ENCODE data around the gene PIBF1.
A peak's percentile ranks its signal among the peaks of the same experiment; 100 is the strongest.

The PIBF1 gene

DNA sequence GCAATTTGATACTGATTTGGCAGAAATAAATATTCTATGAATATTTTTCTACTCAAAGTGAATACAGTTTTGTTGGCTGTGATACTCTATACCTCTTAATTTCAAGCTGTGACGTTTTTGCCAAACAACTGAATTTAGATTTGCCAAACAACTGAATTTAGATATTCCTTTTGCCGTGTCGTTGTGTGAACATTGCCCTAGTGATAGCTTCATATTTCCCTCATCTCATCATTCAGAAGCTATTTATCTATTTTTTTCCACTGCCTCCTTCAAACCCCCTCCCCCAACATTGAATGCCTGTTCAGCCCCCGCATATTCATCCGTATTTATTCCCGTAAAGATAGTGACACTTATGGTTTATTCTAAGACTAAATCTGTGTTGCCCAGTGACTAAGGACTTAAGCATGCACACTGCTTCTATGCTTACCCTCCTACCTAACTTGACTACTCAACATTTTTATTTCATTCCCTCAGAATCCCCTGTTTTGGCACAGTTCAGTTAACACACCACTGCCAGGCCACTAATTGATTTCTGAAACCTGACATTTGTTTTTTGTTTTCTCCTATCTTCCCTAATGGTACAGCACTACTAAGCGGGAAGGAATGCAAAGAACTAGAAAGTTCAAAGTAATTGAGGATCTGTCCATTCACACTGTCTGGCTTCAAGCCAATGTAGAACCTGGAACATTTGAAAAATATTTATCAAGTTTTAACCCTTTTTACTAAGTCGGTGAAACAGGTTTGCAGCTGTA, 274.1 kb downstream of the PIBF1 start:
- Histone ChIP-seq H3K36me3 (ENCODE audit: control insufficient read depth in 2 of 2, insufficient read depth in 2 of 2, low read length in 2 of 2) (peaks cover 0 to 7% of the 10 kb centered on the region in 2 donors), H3K9me3 (ENCODE audit: control insufficient read depth in 2 of 2, low read length in 2 of 2) (no peaks in the 10 kb centered on the region), H3K9ac (ENCODE audit: low read depth in 1 of 2, low read length in 2 of 2) (peak overlapping the region; percentile 29 to 77), H3K4me3 (ENCODE audit: low read length in 2 of 2) (peak overlapping the region; percentile 74 to 92), H3K27ac (ENCODE audit: low read depth in 2 of 2, low read length in 2 of 2) (peak overlapping the region; percentile 56 to 85), H3K4me1 (ENCODE audit: control insufficient read depth in 2 of 2, insufficient read depth in 2 of 2, low read length in 2 of 2) (peaks cover 3 to 7% of the 10 kb centered on the region in 2 donors), H3K27me3 (ENCODE audit: control insufficient read depth in 2 of 2, insufficient read depth in 2 of 2, low read length in 2 of 2) (no peaks in the 10 kb centered on the region)

DNA sequence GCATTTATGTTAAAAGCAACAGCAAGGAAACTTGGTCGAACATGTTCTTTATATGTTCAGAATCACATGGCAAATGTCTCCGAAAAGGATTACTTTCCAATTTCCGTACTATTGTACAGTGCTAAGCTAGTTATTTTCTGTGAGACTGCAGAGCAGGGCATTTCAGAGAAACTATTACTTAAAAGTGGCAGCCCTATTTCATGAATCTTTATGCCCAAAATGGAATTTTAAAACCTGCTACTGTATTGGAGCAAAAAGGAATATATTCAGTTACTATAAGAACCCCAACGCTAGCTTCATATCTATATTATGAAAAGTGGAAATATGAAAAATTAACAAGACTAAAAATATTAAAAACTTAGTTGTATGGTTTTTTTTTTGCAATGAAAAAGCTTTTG, 274.6 kb downstream of the PIBF1 start:
- H3K27ac ChIP-seq (ENCODE audit: low read depth in 2 of 2, low read length in 2 of 2), result peak overlapping the region; percentile 56 to 85
- H3K9me3 ChIP-seq (ENCODE audit: control insufficient read depth in 2 of 2, low read length in 2 of 2), result no peaks in the 10 kb centered on the region
- peaks cover 0 to 10% of the 10 kb centered on the region in 2 donors for H3K36me3 ChIP-seq (ENCODE audit: control insufficient read depth in 2 of 2, insufficient read depth in 2 of 2, low read length in 2 of 2)
- peak overlapping the region; percentile 29 to 77 for H3K9ac ChIP-seq (ENCODE audit: low read depth in 1 of 2, low read length in 2 of 2)
- peaks cover 3 to 7% of the 10 kb centered on the region in 2 donors for H3K4me1 ChIP-seq (ENCODE audit: control insufficient read depth in 2 of 2, insufficient read depth in 2 of 2, low read length in 2 of 2)
- H3K27me3 ChIP-seq (ENCODE audit: control insufficient read depth in 2 of 2, insufficient read depth in 2 of 2, low read length in 2 of 2), result no peaks in the 10 kb centered on the region
- peak overlapping the region; percentile 74 to 92 for H3K4me3 ChIP-seq (ENCODE audit: low read length in 2 of 2)

DNA sequence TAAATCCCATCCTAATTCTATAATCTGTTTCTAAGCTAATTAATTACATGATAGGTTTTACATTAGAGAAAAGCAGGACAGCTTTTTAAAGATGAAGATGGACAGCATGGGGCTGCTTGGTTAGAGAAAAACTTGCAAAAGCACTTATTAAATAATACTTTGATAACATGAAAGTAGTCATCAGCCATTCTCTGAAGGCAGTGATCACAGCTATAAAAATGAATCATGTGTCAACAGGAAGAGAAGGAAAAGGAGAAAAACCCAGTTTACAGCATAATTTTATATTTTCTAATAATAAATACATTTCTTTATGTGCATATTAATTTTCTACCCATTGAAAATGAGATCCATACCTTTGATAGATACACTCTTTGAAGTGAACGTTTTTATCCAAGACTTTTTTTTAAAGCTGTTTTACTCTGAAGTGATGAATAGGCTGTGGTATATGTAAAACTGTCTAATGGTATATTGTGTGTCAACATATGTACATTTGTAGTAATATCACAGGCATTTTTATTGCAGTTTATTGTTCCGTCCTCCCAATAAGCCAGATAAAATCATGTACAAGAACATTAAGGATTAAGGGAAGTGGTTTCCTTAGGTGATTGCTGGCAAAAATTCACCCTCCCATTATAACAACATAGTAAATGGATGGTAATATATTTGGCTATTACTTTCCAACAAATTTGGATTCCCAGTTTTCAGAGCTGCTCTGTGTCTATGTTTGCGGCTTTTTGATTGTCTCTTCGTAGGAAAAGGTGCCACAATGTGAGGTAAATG, 275.5 kb downstream of the PIBF1 start:
- Histone ChIP-seq H3K27me3 (ENCODE audit: control insufficient read depth in 2 of 2, insufficient read depth in 2 of 2, low read length in 2 of 2) (no peaks in the 10 kb centered on the region), H3K9me3 (ENCODE audit: control insufficient read depth in 2 of 2, low read length in 2 of 2) (no peaks in the 10 kb centered on the region), H3K9ac (ENCODE audit: low read depth in 1 of 2, low read length in 2 of 2) (peak overlapping the region; percentile 77 to 85), H3K36me3 (ENCODE audit: control insufficient read depth in 2 of 2, insufficient read depth in 2 of 2, low read length in 2 of 2) (peaks cover 6 to 18% of the 10 kb centered on the region in 2 donors), H3K27ac (ENCODE audit: low read depth in 2 of 2, low read length in 2 of 2) (peak overlapping the region; percentile 85 to 86), H3K4me1 (ENCODE audit: control insufficient read depth in 2 of 2, insufficient read depth in 2 of 2, low read length in 2 of 2) (peaks cover 3 to 7% of the 10 kb centered on the region in 2 donors), H3K4me3 (ENCODE audit: low read length in 2 of 2) (peak overlapping the region; percentile 74 to 92)

DNA sequence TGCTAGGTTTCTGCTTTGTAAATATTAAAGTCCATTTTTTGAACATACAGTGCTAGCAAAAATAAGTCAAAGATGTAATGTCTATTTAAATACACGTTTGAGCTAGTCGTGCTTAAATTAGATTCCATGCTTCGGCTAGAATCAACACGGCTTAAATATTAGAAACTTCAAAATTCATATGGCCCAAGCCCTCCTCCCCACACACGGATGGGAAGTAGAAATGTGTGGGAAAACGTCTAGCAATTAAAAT, 276.1 kb downstream of the PIBF1 start:
- H3K9ac ChIP-seq (ENCODE audit: low read depth in 1 of 2, low read length in 2 of 2), result peak overlapping the region; percentile 77 to 85

DNA sequence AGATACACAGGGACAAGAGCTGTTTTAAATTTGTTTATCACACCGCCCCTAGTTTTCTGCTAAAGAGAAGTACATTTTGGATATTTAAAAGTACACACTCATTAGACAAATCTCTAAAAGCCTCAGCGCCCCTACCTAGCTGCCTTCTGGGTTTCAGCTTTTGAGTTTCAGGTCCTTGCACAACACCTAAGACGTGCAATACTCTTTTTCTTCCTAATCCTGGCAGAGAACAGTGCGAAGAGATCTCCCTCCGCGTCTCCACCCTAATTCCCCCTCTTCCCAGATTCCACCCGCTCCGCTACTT, 276.5 kb downstream of the PIBF1 start:
- Histone ChIP-seq H3K27me3 (ENCODE audit: control insufficient read depth in 2 of 2, insufficient read depth in 2 of 2, low read length in 2 of 2) (no peaks in the 10 kb centered on the region), H3K9me3 (ENCODE audit: control insufficient read depth in 2 of 2, low read length in 2 of 2) (no peaks in the 10 kb centered on the region), H3K27ac (ENCODE audit: low read depth in 2 of 2, low read length in 2 of 2) (peak overlapping the region; percentile 85 to 86), H3K4me3 (ENCODE audit: low read length in 2 of 2) (peak overlapping the region; percentile 74 to 92), H3K4me1 (ENCODE audit: control insufficient read depth in 2 of 2, insufficient read depth in 2 of 2, low read length in 2 of 2) (peaks cover 3 to 7% of the 10 kb centered on the region in 2 donors), H3K36me3 (ENCODE audit: control insufficient read depth in 2 of 2, insufficient read depth in 2 of 2, low read length in 2 of 2) (peaks cover 10 to 22% of the 10 kb centered on the region in 2 donors), H3K9ac (ENCODE audit: low read depth in 1 of 2, low read length in 2 of 2) (peak overlapping the region; percentile 77 to 85)

More for the DNA sequence above, 276.1 kb downstream of the PIBF1 start:
- Histone ChIP-seq H3K4me3 (ENCODE audit: low read length in 2 of 2) (peak overlapping the region; percentile 74 to 92), H3K9me3 (ENCODE audit: control insufficient read depth in 2 of 2, low read length in 2 of 2) (no peaks in the 10 kb centered on the region), H3K4me1 (ENCODE audit: control insufficient read depth in 2 of 2, insufficient read depth in 2 of 2, low read length in 2 of 2) (peaks cover 3 to 7% of the 10 kb centered on the region in 2 donors), H3K36me3 (ENCODE audit: control insufficient read depth in 2 of 2, insufficient read depth in 2 of 2, low read length in 2 of 2) (peaks cover 8 to 20% of the 10 kb centered on the region in 2 donors), H3K27ac (ENCODE audit: low read depth in 2 of 2, low read length in 2 of 2) (peak overlapping the region; percentile 85 to 86), H3K27me3 (ENCODE audit: control insufficient read depth in 2 of 2, insufficient read depth in 2 of 2, low read length in 2 of 2) (no peaks in the 10 kb centered on the region)

DNA sequence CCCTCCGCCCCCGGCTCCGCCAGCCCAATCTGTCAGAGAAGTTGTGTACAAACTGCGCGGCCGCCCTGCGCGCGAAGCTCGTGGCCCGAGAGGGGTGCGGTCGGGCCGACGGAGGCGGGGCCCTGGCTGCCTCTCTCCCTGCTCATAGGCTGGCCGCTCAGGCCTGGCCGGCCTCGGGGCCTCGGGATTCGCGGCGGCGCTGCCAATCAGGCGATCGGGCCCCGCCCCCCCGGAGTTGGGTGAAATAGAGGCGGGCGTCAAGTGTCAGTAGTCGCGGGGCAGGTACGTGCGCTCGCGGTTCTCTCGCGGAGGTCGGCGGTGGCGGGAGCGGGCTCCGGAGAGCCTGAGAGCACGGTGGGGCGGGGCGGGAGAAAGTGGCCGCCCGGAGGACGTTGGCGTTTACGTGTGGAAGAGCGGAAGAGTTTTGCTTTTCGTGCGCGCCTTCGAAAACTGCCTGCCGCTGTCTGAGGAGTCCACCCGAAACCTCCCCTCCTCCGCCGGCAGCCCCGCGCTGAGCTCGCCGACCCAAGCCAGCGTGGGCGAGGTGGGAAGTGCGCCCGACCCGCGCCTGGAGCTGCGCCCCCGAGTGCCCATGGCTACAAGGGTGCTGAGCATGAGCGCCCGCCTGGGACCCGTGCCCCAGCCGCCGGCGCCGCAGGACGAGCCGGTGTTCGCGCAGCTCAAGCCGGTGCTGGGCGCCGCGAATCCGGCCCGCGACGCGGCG, 277.0 kb downstream of the PIBF1 start, which contains the start of gene KLF5:
KLF5 (plus strand) TSS at position 270 of the 724 bp plus-strand sequence; CDS start at position 593, 323 bp downstream.
- H3K4me1 ChIP-seq (ENCODE audit: control insufficient read depth in 2 of 2, insufficient read depth in 2 of 2, low read length in 2 of 2), result peaks cover 3 to 7% of the 10 kb centered on the region in 2 donors
- peaks cover 16 to 27% of the 10 kb centered on the region in 2 donors for H3K36me3 ChIP-seq (ENCODE audit: control insufficient read depth in 2 of 2, insufficient read depth in 2 of 2, low read length in 2 of 2)
- peak within 1 kb of the TSS; percentile 74 to 92 for H3K4me3 ChIP-seq (ENCODE audit: low read length in 2 of 2)
- H3K27me3 ChIP-seq (ENCODE audit: control insufficient read depth in 2 of 2, insufficient read depth in 2 of 2, low read length in 2 of 2), result no peaks in the 10 kb centered on the region
- H3K9ac ChIP-seq (ENCODE audit: low read depth in 1 of 2, low read length in 2 of 2), result peak within 1 kb of the TSS; percentile 86 to 93
- peak within 1 kb of the TSS; percentile 86 to 89 for H3K27ac ChIP-seq (ENCODE audit: low read depth in 2 of 2, low read length in 2 of 2)
- no peaks in the 10 kb centered on the region for H3K9me3 ChIP-seq (ENCODE audit: control insufficient read depth in 2 of 2, low read length in 2 of 2)

DNA sequence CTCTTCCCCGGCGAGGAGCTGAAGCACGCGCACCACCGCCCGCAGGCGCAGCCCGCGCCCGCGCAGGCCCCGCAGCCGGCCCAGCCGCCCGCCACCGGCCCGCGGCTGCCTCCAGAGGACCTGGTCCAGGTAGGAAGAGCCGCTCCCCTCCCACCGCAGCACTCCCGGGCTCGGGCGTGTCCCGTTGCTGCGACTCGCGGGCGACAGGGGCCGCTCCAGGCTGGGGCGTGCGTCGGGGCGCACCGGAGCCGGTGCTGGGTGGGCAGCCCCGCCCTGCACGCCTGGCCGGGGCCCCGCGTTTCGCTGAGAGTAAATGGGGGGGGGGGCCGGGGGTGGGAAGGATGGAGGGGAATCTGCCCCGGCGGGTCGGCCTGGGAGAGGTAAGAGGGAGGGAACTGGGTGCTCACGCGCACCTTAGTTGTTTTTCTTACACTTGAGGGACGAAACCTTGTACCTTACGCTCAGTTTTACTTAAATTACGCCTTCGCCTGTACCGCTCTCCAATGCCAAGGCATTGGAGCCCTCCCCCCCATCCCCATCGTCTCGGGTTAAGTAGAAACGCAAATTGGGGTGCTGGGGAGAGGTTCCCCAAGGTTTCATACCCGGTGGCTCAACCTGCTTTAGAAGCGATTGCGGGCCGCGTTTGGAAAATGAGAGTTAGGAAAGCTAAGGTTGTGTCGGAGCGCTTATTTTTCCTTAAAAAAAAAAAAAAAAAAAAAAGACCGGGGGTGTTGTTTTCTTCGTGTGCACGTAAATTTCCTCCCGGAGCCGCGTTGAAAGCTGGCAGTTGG, 277.7 kb downstream of the PIBF1 start:
- Histone ChIP-seq H3K27me3 (ENCODE audit: control insufficient read depth in 2 of 2, insufficient read depth in 2 of 2, low read length in 2 of 2) (no peaks in the 10 kb centered on the region), H3K27ac (ENCODE audit: low read depth in 2 of 2, low read length in 2 of 2) (peak overlapping the region; percentile 85 to 89), H3K9ac (ENCODE audit: low read depth in 1 of 2, low read length in 2 of 2) (peak overlapping the region; percentile 86 to 93)

DNA sequence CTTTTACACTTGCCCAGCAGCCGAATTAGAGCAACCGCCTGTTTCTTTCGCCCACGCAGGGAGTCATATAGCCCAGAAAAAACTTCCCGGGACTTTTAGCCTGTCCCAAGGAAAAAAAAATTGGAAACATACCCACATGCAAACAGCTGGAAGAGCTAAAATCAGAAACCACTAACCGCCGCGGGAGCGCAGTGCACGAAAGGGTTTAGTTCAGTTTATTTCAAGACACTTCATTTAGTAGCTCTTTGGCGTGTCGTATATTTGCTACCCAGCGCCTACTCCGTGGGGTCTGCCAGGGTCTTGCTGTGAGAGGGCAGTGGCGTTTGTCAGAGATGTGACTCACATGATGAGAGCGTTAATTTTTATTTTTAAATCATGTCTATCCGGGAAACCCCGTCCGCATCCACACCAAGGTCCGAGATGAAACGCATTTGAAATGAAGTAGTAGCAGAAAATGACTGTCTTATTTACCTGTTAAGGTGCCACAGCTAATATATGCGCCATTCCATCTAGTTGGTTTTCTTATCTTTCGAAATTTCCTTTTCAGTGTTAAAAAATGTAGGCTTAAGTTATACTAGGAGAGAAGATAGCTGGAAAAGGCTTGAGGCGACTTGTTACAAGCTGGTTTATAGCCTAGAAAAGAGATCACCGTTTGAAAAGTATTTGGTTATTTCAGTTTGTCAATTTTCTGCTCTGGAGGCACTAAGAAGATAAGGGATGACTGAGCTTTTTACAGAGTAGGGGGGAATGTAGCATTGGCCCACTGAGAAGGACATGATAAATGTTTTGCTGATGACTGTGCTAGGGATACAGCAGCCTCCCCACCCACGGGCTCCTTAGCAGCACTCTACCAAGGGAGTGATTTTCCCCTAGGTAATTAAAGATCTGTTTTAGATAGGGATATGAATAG, 278.6 kb downstream of the PIBF1 start:
- Histone ChIP-seq H3K9ac (ENCODE audit: low read depth in 1 of 2, low read length in 2 of 2) (peak overlapping the region; percentile 86 to 93), H3K27ac (ENCODE audit: low read depth in 2 of 2, low read length in 2 of 2) (peak overlapping the region; percentile 85 to 89), H3K4me3 (ENCODE audit: low read length in 2 of 2) (peak overlapping the region; percentile 74 to 90), H3K27me3 (ENCODE audit: control insufficient read depth in 2 of 2, insufficient read depth in 2 of 2, low read length in 2 of 2) (no peaks in the 10 kb centered on the region), H3K9me3 (ENCODE audit: control insufficient read depth in 2 of 2, low read length in 2 of 2) (no peaks in the 10 kb centered on the region), H3K4me1 (ENCODE audit: control insufficient read depth in 2 of 2, insufficient read depth in 2 of 2, low read length in 2 of 2) (peaks cover 3 to 4% of the 10 kb centered on the region in 2 donors), H3K36me3 (ENCODE audit: control insufficient read depth in 2 of 2, insufficient read depth in 2 of 2, low read length in 2 of 2) (peaks cover 20 to 32% of the 10 kb centered on the region in 2 donors)

More for the DNA sequence above, 277.7 kb downstream of the PIBF1 start:
- peaks cover 3 to 7% of the 10 kb centered on the region in 2 donors for H3K4me1 ChIP-seq (ENCODE audit: control insufficient read depth in 2 of 2, insufficient read depth in 2 of 2, low read length in 2 of 2)
- H3K36me3 ChIP-seq (ENCODE audit: control insufficient read depth in 2 of 2, insufficient read depth in 2 of 2, low read length in 2 of 2), result peaks cover 20 to 32% of the 10 kb centered on the region in 2 donors
- H3K9me3 ChIP-seq (ENCODE audit: control insufficient read depth in 2 of 2, low read length in 2 of 2), result no peaks in the 10 kb centered on the region
- H3K4me3 ChIP-seq (ENCODE audit: low read length in 2 of 2), result peak overlapping the region; percentile 74 to 90

DNA sequence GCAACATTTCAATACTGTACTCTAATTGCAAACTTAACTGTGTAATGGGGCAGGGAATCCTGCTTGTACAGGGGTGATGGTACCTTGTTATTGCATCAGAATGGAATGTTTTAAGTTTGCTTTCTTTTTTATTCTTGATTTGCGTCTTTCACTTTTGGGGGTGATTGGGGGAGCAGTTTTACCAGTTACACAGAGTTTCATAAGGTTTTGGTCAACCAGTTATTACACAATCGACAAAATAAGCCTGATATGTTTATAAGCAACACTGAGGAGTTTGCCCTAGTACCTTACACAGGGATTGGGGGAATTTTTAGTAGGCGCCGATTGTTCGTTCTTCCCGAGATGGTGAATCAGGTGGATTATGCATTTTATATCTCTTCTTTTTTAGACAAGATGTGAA, 279.5 kb downstream of the PIBF1 start:
- peaks cover 3 to 5% of the 10 kb centered on the region in 2 donors for H3K4me1 ChIP-seq (ENCODE audit: control insufficient read depth in 2 of 2, insufficient read depth in 2 of 2, low read length in 2 of 2)
- no peaks in the 10 kb centered on the region for H3K27me3 ChIP-seq (ENCODE audit: control insufficient read depth in 2 of 2, insufficient read depth in 2 of 2, low read length in 2 of 2)
- no peaks in the 10 kb centered on the region for H3K9me3 ChIP-seq (ENCODE audit: control insufficient read depth in 2 of 2, low read length in 2 of 2)
- peaks cover 20 to 32% of the 10 kb centered on the region in 2 donors for H3K36me3 ChIP-seq (ENCODE audit: control insufficient read depth in 2 of 2, insufficient read depth in 2 of 2, low read length in 2 of 2)
- peak overlapping the region; percentile 74 to 90 for H3K4me3 ChIP-seq (ENCODE audit: low read length in 2 of 2)
- H3K9ac ChIP-seq (ENCODE audit: low read depth in 1 of 2, low read length in 2 of 2), result peak overlapping the region; percentile 86 to 93
- peak overlapping the region; percentile 85 to 89 for H3K27ac ChIP-seq (ENCODE audit: low read depth in 2 of 2, low read length in 2 of 2)

Measured in mucosa of rectum (tissue), 2 donors.